Measurements from ENCODE around the gene ORAI1. TPM values are rescaled to one million over a fixed set of nuclear protein-coding genes. Genes with fewer than 3 reads are reported as not detected.

Gene ORAI1
- total and polyA plus RNA-seq, 2 of the 13 experiments (the other 11 are each of a cell fraction or from before 2014, with no cell fraction given), result 9.2 to 17.2 TPM

- TF ChIP-seq HIC2 (CRISPR knock-in tag; IDR thresholded peaks at IDR 0.05; ENCODE audit: low read depth) (no peak), TFDP2 (CRISPR knock-in tag; IDR thresholded peaks at IDR 0.05) (0 out of 2 replicates have a peak, but pooled peaks have one; percentile 16), ZNF629 (CRISPR knock-in tag; conservative IDR thresholded peaks at IDR 0.05) (no peak), CREM (IDR thresholded peaks at IDR 0.05) (no peak), CREM (CRISPR knock-in tag; IDR thresholded peaks at IDR 0.05) (no peak), ZBTB40 (IDR thresholded peaks at IDR 0.05) (no peak), ZBTB40 (CRISPR knock-in tag; IDR thresholded peaks at IDR 0.05) (no peak), ZNF556 (CRISPR knock-in tag; IDR thresholded peaks at IDR 0.05; ENCODE audit: borderline replicate concordance) (0 out of 2 replicates have a peak, but pooled peaks have one; percentile 25), RBAK (CRISPR knock-in tag; IDR thresholded peaks at IDR 0.05) (no peak), DMTF1 (CRISPR knock-in tag; IDR thresholded peaks at IDR 0.05) (no peak)
These were observed 45.2 kb upstream of the ORAI1 start, which contains the start of gene KDM2B (continued) for GRCh38 chr12:121580959-121581685.
